DMS53 treated with DMSO at 0.1 percent for 48 hours (cell line): Measurements from ENCODE around the gene TADA2A.

Source experiments
- DNase-seq: peaks from one replicate; lab custom pipeline; 2025; ENCODE audit not compliant: unreplicated experiment; lab: John Stamatoyannopoulos, UW

Gene TADA2A

DNA sequence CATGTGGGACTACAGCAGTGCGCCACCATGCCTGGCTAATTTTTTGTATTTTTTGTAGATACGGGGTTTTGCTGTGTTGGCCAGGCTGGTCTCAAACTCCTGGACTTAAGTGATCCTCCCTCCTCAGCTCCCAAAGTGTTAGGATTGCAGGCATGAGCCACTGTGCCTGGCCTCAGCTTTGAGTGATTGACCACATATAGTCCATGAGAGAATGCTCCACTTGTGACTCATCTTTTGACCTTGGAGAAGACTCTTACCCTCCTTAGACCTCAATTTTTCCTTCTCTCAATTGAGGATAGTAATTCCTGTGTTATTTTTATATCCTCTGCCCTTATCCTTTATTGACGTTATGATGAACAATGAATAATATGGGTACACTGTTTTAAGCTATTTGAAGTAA, 52.1 kb downstream of the TADA2A start:
- DNase-seq = no peak

DNA sequence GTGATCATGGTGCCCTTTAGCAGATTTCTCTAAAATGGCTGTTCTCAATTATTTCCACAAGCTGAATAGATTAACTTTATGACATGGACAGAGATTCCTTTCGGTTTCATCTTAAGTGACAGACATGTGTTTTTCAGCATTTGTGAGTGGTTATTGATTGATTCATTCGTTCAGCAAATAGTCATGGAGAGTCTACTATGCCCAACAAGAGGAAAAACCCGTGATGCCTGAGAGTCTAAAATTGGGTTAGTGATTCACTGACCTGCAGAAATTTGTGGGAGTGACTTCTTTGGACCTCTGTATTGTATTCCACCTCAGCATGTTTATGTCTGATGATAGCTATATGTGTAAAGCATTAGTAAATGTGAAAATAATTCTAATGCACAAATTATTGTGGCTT, 55.0 kb downstream of the TADA2A start:
- DNase-seq = no peak

DNA sequence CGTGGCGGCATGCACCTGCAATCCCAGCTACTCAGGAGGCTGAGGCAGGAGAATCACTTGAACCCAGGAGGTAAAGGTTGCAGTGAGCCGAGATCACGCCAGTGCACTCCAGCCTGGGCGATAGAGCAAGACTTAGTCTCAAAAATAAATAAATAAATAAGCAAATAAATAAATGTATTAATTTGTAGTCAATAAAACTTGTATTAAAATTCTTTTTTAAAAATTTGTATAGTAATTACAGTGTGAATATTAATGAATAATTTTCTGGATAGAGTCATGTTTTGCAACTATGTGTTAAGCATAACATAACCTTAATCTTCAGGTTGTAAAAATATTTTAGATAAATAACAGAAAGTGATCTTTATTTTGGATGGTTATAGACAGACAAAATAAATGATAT, 55.8 kb downstream of the TADA2A start:
- DNase-seq = no peak

DNA sequence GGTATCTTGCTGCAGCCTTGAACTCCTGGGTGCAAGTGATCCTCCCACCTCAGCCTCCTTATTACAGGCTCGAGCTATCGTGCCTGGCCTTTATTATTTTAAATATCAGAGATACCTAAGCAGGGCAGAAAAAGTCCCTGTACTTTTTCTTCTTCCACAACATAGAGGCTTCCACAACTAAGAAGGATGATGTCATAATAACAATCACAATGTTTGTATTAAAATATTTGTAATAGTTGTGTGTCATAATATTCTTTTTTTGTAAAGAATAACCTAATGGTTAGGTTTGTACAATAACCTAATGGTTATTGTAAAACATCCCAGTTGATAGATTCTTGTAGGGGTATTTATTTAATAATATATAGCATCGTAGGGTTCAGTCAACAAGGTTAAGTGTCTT, 56.4 kb downstream of the TADA2A start:
- no peak for DNase-seq

DNA sequence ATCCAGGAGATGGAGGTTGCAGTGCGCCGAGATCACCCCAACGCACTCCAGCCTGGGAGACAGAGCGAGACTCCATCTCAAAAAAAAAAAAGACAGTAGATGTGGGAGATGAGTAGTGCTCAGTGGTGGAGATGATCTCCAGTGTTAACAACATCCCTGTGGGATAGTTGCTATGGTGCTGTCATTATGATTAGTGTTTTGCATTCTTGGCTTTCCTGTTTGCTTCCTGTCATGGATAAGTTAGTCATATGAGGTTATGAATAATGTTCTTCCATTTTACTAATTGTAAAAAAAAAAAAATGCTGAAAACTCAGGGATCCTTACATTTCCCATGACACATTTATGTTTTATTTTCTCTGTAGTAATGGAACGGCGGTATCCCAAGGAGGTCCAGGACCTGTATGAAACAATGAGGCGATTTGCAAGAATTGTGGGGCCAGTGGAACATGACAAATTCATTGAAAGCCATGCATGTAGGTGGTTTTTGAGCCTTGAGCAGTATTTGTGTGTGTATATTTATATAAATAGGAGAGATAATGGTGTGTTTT, 58.5 kb downstream of the TADA2A start:
- DNase-seq = no peak

DNA sequence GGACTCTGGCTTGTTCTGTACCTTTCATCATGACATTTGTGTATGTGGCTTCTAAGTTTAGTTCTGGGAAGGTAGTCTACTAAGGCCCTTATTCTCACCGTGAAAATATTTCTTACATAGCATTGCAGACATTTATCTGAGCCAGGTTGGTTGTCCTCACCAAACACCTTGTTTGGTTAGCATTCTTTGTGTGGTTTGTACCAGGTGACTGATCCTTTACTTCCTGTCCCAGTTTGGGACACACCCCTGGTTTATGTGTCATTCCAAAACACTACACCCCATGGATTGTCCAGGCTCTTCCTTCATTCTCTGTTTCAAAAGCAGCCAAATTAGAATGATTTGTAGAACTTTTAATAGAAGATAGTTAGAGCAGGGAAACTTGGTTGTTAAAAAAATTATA, 59.8 kb downstream of the TADA2A start:
- no peak for DNase-seq

DNA sequence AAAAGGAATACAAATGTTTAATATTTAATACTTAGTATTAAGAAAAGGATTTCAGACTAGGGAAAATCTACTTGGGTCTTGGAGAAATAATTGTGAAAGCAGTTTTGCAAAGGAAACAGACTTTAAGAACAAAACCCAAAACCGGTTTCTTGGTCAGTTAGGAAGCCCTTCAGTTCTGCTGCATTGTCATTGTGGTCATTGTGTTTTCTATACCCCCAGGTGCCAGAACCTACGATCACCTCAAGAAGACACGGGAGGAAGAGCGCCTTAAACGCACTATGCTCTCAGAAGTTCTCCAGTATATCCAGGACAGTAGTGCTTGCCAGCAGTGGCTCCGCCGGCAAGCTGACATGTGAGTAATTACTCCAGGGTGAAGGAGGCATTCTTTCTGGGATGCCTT, 63.5 kb downstream of the TADA2A start:
- no peak for DNase-seq

DNA sequence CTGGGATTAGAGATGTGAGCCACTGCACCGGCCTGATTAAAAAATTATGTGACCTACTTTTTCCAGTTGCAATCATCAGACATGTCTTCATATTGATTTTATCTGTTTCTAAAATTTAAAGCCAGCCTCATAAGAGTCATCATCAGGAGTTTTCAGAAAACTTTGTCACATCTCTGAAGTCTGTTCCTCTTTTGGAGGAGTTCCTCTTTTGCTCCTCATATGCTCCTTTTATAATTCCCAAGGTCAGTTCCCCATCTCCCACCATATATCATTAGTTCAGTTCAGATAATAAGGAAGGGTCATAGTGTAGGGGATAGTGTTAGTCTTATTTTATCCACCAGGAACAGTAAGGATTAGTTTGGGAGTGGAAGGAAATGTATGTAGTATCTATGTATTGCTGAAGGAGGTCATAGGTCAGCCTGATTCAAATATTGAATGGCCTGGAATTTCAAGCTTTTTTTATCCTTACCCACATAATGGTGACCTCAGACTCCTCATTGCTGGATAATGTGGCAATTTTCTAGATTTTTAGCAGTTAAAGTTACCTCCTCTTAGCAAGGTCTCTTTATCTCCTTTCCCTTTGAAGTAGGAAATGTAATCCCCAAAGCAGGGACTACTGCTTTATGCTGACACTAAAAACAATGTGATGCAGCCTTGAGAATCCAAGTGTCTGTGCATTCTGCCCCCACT, 69.2 kb downstream of the TADA2A start:
- no peak for DNase-seq

DNA sequence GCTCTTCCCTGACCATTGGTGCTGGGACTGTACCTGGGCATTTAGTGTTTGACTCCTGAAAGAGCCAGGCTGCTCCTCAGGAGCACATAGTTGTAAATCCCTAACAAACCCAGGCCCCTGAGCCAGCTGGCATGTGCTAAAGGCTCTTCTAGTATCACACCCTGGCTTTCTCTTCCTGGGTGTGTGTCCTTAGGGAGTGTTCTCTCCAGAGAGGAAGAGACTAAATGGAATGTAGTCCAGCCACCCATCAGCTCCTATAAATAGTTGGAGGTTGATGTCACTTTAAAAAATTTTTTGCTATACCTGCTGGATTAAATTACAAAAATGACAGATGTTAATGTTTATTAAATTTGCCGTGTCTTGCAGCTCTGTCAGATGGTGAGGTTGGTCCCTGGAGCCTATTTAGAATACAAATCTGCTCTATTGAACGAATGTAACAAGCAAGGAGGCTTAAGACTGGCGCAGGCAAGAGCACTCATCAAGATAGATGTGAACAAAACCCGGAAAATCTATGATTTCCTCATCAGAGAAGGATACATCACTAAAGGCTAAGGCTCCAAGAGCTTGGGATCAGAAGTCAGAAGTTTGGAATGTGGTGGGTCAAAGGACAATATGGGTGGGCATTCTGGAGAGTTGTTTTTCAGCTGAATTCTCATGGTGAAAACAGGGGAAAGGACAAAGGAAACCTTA, 69.9 kb downstream of the TADA2A start:
- DNase-seq = no peak

DNA sequence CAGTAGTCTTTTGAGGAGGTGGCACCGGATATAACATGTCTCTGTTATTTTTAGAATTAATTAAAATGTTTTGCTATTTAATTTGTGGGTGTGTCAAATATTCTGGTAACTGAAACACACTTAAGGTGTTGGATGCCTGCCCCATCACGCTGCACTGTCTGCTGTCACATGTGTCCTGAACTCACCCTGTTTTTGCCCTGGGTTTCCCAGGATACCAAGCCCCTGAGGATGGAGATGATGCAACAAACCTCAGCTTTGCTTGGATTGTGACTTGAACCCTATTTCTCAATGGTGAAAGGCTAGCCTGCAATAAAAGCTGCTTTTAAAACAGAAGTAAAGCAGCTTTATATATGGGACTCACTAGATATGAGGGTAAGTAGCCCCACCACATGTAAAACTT, 71.5 kb downstream of the TADA2A start:
- DNase-seq = no peak

DNA sequence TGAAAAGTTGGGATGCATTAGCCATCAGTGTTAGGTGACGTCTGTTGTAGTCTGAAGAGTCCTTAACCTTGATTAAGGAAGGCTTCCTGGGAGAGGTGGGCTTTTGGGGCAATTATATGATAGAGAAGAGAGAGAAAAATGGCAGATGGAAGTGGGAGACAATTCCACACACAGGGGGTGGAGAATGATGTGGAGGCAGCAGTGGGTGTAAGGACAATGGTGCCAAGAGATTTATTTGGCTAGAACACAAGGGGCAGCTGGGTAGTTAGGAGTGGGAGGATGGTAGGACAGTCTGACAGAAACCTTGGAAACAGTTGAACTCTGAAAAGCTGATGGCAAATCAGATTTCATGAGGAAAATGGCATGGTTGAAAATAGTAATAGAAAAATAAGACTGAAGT, 72.3 kb downstream of the TADA2A start:
- DNase-seq = no peak

DNA sequence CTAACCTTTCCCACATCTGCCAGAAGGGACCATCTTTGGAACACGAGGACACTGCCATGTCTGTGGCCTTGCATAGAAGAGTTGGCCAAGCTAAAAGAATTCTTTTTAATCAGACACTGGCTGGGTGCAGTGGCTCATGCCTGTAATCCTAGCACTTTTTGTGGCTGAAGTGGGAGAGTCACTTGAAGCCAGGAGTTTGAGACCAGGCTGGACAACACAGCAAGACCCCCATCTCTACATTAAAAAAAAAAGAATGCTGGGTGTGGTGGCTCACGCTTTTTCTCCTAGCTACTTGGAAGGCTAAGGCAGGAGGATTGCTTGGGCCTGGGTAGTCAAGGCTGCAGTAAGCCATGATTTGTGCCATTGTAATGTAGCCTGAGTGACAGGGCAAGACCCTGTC, 73.7 kb downstream of the TADA2A start:
- DNase-seq = no peak

DNA sequence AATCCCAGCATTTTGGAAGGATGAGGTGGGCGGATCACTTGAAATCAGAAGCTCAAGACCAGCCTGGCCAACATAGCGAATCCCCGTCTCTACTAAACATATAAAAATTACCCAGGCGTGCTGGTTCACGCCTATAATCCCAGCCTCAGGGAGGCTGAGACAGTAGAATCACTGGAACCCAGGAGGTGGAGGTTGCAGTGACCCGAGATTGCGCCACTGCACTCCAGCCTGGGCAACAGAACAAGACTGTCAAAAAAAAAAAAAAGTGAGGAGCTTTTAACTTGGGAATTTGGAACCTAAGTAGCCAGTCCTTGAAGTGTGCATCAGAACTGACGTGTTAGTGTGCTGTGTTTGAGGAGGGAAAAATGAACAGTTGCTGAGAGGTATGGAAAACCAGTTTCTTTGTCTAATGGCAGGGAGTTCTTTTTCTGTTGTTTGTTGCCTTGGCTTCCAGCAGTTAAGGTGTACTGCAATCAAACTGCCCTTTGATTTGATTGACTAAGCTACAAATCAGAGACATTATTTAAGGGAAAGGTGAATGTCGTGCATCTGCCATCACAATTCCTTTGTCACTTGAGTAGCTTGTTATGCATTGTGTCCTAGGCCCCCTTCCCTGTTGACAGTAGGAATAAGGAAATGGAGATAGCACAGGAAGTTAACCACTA, 74.4 kb downstream of the TADA2A start:
- no peak for DNase-seq

DNA sequence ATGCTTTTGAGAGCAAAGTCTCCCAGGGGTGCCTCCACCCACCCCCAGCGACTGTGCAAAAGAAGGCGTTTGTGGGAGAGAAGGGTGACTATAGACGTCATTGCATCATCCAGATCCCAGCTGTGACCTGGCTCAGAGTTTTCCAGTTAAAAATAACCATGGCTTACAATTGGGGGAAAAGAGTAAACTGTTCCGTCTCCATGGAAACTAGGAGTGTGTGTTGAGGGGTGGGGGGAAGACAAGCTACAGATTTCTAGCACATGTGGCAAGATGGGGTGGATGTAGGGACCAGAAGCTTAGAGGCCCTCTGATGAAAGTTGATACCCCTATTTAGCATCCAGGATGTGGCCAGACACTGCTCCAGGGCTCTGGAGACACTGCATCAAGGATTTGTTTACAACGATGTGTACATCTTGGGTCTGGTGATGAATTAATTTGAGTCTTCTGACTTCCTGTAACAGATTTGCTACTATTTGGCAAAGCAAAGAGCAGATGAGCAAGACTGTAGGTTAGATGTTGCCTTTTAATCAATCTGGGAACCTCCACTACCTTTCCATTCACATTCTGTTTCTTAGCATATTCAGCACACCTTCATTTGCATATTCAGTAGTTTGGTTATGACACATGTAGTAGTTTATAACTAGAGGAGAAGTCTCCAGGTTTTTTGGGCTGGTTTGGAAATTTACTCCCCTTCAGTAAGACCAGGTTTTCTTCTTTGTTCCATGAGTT, 76.8 kb downstream of the TADA2A start:
- no peak for DNase-seq

DNA sequence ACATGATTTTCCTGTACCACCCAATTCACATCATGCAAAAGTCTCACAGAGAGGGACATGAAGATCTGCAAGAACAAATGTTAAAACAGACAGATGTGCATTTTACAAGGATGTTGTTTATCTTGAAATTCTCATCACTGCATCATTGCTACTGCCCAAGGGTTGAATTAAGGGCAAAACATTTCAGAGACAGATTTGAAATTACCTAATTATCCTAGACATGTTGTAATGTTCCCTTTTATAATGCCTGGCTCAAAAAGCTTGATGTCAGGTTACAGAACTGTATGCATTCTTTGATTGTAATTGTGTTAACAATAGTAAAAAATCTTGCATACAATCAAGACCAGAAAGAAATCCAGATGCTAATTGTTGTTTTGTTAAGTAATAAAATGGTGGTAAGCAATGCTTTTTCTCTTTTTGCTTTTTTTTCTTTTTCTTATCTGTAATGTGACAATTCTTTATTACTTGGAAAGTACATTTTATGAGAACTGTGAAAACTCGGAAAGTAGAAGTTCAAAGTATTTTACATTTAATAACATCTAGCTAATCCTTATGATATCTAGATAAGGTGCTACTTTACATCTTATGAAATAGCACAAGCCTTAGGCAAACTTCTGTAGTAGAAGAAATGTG, 79.4 kb downstream of the TADA2A start:
- no peak for DNase-seq

DNA sequence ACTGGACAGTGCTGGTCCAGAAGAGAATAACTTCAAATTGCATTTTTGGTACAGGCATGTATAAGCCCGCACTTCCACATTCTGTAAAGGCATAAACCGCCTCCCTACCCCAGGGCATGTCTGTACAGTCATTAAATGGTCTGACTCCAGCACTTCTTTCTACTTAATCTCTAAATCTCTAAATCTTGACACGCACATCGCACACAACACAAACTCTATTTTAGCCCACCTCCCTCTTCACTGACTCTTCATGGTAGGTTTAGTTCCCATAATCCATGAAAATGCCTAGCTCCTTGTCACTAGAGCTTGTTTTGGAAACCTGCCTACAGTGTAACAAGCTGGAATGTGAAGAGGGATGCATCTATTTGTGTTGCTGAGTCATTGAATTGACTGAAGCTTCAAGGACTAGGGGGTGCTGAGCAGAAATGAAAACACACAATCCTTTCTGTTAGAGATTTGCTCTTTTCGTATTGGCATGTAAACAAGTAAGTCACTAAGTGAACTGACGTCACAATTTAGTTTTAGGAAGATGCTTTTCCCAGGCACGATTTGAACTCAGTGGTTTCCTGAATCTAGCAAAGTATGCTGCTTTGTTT, 81.4 kb downstream of the TADA2A start:
- peak; percentile 85 for DNase-seq

DNA sequence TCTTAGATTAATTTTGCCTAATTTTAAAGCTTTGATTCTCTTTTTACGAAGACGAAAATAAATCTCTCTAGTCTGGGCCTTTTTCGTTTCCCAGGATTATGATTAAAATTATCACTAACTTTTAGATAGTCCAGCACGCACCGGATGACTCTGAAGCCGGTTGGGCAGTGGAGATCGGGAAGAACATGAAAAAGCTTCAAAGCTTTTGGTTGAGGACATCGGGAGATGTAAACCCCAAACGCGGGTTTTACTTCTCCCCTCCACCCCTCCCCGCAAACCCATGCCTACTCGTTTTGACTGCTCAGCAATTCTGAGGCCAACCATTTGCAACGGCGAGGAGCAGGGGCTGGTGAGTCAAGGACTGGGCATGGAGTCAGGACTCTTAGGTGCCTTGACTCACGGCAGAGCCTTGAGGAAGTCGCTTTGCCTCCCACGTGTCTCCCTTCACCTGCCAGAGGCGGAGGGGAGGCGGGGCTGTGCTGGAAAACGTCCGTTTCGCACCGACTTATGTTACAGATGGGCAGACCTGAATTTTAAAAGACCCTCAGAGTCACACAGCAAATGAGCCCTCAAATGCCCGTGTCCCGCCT, 82.0 kb downstream of the TADA2A start:
- DNase-seq = peak; percentile 74

DNA sequence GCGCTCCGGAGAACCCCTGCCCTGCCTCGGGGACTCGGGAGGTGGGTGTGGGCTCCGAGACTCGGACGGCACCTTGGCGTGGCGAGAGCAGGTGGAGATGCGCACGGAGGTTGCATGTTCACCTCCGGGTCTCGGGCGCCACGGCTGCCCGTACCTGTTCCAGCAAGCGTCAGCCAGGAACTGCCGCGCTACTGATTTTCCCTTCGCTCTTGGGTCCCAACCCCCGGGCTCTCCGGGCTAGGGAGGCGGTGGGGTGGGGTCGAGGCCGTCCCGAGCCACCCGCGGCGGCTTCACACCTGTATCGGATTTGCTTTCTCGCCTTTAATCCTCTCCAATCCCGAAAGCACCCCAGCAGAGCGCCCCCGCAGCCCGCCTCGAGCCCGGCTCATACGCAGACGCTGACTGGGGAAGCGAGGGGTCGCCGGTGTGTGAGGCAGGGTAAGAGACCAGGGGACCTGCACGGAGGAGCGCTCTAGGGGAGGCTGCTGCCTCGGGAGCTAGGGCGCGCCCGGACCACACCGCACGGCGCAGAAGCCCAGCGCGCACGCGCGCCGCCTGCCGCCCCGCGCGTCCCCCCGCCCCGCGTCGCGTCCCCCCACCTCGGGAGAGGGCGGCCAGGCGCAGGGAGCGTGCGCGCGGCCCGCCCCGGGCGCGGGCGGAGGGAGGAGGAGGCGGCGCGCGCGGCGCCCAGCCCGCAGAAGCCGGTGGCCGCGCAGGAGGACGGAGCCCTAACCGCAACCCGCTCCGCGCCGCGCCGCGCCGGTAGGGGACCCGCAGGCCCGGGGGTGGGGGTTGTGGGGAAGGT, 82.7 kb downstream of the TADA2A start, which contains the start of gene DUSP14:
DUSP14 (plus strand) TSS at position 695 of the 805 bp plus-strand sequence. CDS start 22,382 bp downstream, outside the sequence.
- DNase-seq = peak; percentile 74

DNA sequence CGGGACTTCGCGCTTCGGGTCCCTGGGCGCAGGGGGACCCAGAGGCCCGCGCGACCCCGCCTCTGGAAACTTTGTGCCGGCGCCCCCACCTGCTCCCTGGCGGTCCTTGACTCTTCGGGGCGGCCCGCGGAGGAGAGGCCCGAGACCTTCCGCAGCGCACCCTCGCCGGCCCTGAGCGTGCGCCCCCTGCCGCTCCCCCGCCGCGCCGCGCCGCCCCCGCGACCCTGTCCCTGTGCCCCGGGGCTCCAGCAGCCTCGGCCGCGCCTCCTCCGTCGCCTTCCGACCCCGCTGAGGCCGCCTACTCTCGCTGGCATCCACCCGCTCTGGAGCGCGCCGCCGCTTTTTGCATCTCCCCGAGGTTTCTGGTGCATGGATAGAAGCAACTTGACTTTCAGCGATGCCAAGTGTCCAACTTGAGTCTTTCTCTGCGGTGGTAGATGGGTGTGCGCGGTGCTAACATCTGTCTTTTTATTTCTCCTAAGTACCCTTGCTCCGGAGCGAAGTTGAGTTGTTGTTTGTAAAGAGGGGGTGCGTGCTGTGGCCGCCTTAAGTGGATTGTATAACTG, 83.4 kb downstream of the TADA2A start:
- peak; percentile 7 for DNase-seq
